ENCODE data around the gene NKTR.

DNA sequence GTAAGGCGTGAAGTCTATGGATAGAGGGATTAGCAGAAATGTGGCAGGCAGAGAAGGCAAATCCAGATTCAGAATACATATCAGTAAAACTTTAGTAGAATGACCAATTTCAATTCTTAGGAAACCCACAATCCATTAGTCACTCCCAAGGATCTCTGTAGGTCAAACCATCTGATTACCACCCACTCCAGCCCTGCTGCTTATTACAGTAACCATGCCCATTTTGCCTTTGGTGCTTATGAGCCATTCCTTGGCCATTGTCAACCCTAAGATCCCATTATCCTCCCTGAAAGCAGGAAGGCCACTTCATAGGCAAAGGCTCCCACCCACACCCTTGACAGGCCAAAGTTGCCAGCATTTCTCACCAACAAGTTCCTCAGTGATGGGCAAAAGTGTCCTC is 79.8 kb downstream of the NKTR start:
- TF ChIP-seq, protein P1, sequence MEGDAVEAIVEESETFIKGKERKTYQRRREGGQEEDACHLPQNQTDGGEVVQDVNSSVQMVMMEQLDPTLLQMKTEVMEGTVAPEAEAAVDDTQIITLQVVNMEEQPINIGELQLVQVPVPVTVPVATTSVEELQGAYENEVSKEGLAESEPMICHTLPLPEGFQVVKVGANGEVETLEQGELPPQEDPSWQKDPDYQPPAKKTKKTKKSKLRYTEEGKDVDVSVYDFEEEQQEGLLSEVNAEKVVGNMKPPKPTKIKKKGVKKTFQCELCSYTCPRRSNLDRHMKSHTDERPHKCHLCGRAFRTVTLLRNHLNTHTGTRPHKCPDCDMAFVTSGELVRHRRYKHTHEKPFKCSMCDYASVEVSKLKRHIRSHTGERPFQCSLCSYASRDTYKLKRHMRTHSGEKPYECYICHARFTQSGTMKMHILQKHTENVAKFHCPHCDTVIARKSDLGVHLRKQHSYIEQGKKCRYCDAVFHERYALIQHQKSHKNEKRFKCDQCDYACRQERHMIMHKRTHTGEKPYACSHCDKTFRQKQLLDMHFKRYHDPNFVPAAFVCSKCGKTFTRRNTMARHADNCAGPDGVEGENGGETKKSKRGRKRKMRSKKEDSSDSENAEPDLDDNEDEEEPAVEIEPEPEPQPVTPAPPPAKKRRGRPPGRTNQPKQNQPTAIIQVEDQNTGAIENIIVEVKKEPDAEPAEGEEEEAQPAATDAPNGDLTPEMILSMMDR (IDR thresholded peaks at IDR 0.05; ENCODE audit: low read length) = no peak
- TF ChIP-seq EZH2phosphoT487 (IDR thresholded peaks at IDR 0.05; ENCODE audit: low read length) = no peak
